Gastroesophageal sphincter (tissue), 3 donors: ENCODE results near the gene SSBP2.

Source experiments
- CTCF ChIP-seq, 4 experiments: fragments of 200-600 bp in 2 of 4; fragments of 450-650 bp in 2 of 4; sonication (generic) in 1 of 4; IDR thresholded peaks; one replicate each; pipeline ENCODE4 v1.5.1; 2017 to 2019; ENCODE audit warnings: antibody characterized with exemption in 4 of 4, mild to moderate bottlenecking in 2 of 4, moderate library complexity in 2 of 4
- POLR2A ChIP-seq, 2 donors: fragments of 450-650 bp; IDR thresholded peaks; one replicate each; pipeline ENCODE4 v1.6.1; 2017; ENCODE audit warnings: antibody characterized with exemption in 2 of 2, mild to moderate bottlenecking in 2 of 2, moderate library complexity in 1 of 2
- POLR2AphosphoS5 ChIP-seq: sonication (generic); formaldehyde crosslinking; IDR thresholded peaks from one replicate; pipeline ENCODE4 v1.6.1; 2017; ENCODE audit warnings: antibody characterized with exemption

- TF ChIP-seq CTCF (IDR thresholded peaks at IDR 0.05), result no peak
- TF ChIP-seq POLR2A (IDR thresholded peaks at IDR 0.05), result no peak
- no peak for TF ChIP-seq POLR2AphosphoS5
These were observed 345.6 kb downstream of the SSBP2 start for GRCh38 chr5:81405126-81405891.
